ENCODE measurements around the gene KCNH6. TPM values are rescaled to one million over a fixed set of nuclear protein-coding genes. Genes with fewer than 3 reads are reported as not detected.

The KCNH6 gene
- total RNA-seq, 2 experiments from 2014 or later, result not detected

- ChIA-PET POLR2A (no interaction called here), CTCF (no interaction called here)
- Mint-ChIP-seq H3K27me3 (no peaks in the 10 kb centered on the region), H3K4me1 (ENCODE audit: low read depth) (no peaks in the 10 kb centered on the region), H3K27ac (no peak overlapping the region), H3K9me3 (no peaks in the 10 kb centered on the region), H3K36me3 (no peaks in the 10 kb centered on the region), H3K4me3 (no peak overlapping the region)
- intact Hi-C loops (cut with micrococcal nuclease), result no loop called here
- no peak for DNase-seq
Measured at GRCh38 chr17:63531022-63531965, 8.1 kb downstream of the KCNH6 start.

- no peak for DNase-seq
- Mint-ChIP-seq H3K9me3 (no peaks in the 10 kb centered on the region), H3K4me3 (no peak overlapping the region), H3K36me3 (no peaks in the 10 kb centered on the region), H3K27me3 (peaks cover 14% of the 10 kb centered on the region), H3K27ac (no peak overlapping the region), H3K4me1 (ENCODE audit: low read depth) (peaks cover 3% of the 10 kb centered on the region)
- POLR2A ChIA-PET, result no interaction called here
- CTCF ChIA-PET, result no interaction called here
- intact Hi-C loops (cut with micrococcal nuclease), result no loop called here
Measured at GRCh38 chr17:63533433-63534077, 10.4 kb downstream of the KCNH6 start.

- intact Hi-C loops (cut with micrococcal nuclease), result no loop called here
- Mint-ChIP-seq H3K4me1 (ENCODE audit: low read depth) (peaks cover 3% of the 10 kb centered on the region), H3K27ac (no peak overlapping the region), H3K9me3 (no peaks in the 10 kb centered on the region), H3K36me3 (no peaks in the 10 kb centered on the region), H3K27me3 (peaks cover 20% of the 10 kb centered on the region), H3K4me3 (no peak overlapping the region)
- POLR2A ChIA-PET, result no interaction called here
- DNase-seq, result no peak
- CTCF ChIA-PET, result no interaction called here
Measured at GRCh38 chr17:63534078-63534570, 11.0 kb downstream of the KCNH6 start.

GRCh38 chr17:63534816-63535455, 11.8 kb downstream of the KCNH6 start:
- Mint-ChIP-seq H3K27me3 (peaks cover 28% of the 10 kb centered on the region), H3K4me1 (ENCODE audit: low read depth) (peaks cover 3% of the 10 kb centered on the region), H3K4me3 (no peak overlapping the region), H3K9me3 (no peaks in the 10 kb centered on the region), H3K36me3 (no peaks in the 10 kb centered on the region), H3K27ac (no peak overlapping the region)
- ChIA-PET CTCF (no interaction called here), POLR2A (no interaction called here)
- DNase-seq, result no peak
- intact Hi-C loops (cut with micrococcal nuclease), result no loop called here

- ChIA-PET CTCF (no interaction called here), POLR2A (no interaction called here)
- no peak overlapping the region for H3K4me3 Mint-ChIP-seq
- no peaks in the 10 kb centered on the region for H3K36me3 Mint-ChIP-seq
- no peaks in the 10 kb centered on the region for H3K9me3 Mint-ChIP-seq
- H3K27me3 Mint-ChIP-seq, result peaks cover 29% of the 10 kb centered on the region
- peaks cover 3% of the 10 kb centered on the region for H3K4me1 Mint-ChIP-seq (ENCODE audit: low read depth)
- H3K27ac Mint-ChIP-seq, result no peak overlapping the region
- intact Hi-C loops (cut with micrococcal nuclease), result no loop called here
- DNase-seq, result no peak
Measured at GRCh38 chr17:63535640-63536039, 12.5 kb downstream of the KCNH6 start.

GRCh38 chr17:63537001-63537400, 13.8 kb downstream of the KCNH6 start:
- Mint-ChIP-seq H3K27me3 (peaks cover 32% of the 10 kb centered on the region), H3K36me3 (no peaks in the 10 kb centered on the region), H3K27ac (no peak overlapping the region), H3K4me3 (no peak overlapping the region), H3K4me1 (ENCODE audit: low read depth) (peaks cover 3% of the 10 kb centered on the region), H3K9me3 (no peaks in the 10 kb centered on the region)
- intact Hi-C loops (cut with micrococcal nuclease), result no loop called here
- POLR2A ChIA-PET, result no interaction called here
- no peak for DNase-seq
- CTCF ChIA-PET, result interaction anchor here (0.7 to 0.9 kb wide), 2 partner anchors 59 to 254 kb away, joined by 3 read pairs; no protein-coding TSS in a partner anchor

GRCh38 chr17:63537991-63538692, 15.0 kb downstream of the KCNH6 start:
- CTCF ChIA-PET, result interaction anchor here (0.6 kb wide), 1 partner anchor 132 kb away, joined by 3 read pairs; no protein-coding TSS in a partner anchor
- H3K4me1 Mint-ChIP-seq (ENCODE audit: low read depth), result peaks cover 3% of the 10 kb centered on the region
- peaks cover 32% of the 10 kb centered on the region for H3K27me3 Mint-ChIP-seq
- peak; percentile 18 for DNase-seq
- H3K27ac Mint-ChIP-seq, result no peak overlapping the region
- no peak overlapping the region for H3K4me3 Mint-ChIP-seq
- intact Hi-C loops (cut with micrococcal nuclease), result no loop called here
- no peaks in the 10 kb centered on the region for H3K36me3 Mint-ChIP-seq
- H3K9me3 Mint-ChIP-seq, result no peaks in the 10 kb centered on the region
- POLR2A ChIA-PET, result no interaction called here

GRCh38 chr17:63538693-63539595, 15.8 kb downstream of the KCNH6 start:
- POLR2A ChIA-PET, result no interaction called here
- H3K27me3 Mint-ChIP-seq, result peaks cover 32% of the 10 kb centered on the region
- CTCF ChIA-PET, result no interaction called here

GRCh38 chr17:63540590-63540989, 17.4 kb downstream of the KCNH6 start:
- H3K9me3 Mint-ChIP-seq, result no peaks in the 10 kb centered on the region
- no peak overlapping the region for H3K4me3 Mint-ChIP-seq
- ChIA-PET CTCF (no interaction called here), POLR2A (interaction anchor here (0.6 kb wide), 1 partner anchor 142 kb away, joined by 5 read pairs; no protein-coding TSS in a partner anchor)
- peaks cover 32% of the 10 kb centered on the region for H3K27me3 Mint-ChIP-seq
- H3K4me1 Mint-ChIP-seq (ENCODE audit: low read depth), result peaks cover 3% of the 10 kb centered on the region
- H3K36me3 Mint-ChIP-seq, result no peaks in the 10 kb centered on the region
- intact Hi-C loops (cut with micrococcal nuclease), result no loop called here
- DNase-seq, result no peak
- no peak overlapping the region for H3K27ac Mint-ChIP-seq

More at GRCh38 chr17:63538693-63539595, 15.8 kb downstream of the KCNH6 start:
- H3K27ac Mint-ChIP-seq, result no peak overlapping the region
- H3K4me1 Mint-ChIP-seq (ENCODE audit: low read depth), result peaks cover 3% of the 10 kb centered on the region
- intact Hi-C loops (cut with micrococcal nuclease), result no loop called here
- no peaks in the 10 kb centered on the region for H3K9me3 Mint-ChIP-seq
- no peak for DNase-seq
- H3K4me3 Mint-ChIP-seq, result no peak overlapping the region
- no peaks in the 10 kb centered on the region for H3K36me3 Mint-ChIP-seq

GRCh38 chr17:63542218-63542545, 19.0 kb downstream of the KCNH6 start:
- no peaks in the 10 kb centered on the region for H3K36me3 Mint-ChIP-seq
- peaks cover 29% of the 10 kb centered on the region for H3K27me3 Mint-ChIP-seq
- H3K27ac Mint-ChIP-seq, result no peak overlapping the region
- no peak for DNase-seq
- CTCF ChIA-PET, result no interaction called here
- intact Hi-C loops (cut with micrococcal nuclease), result no loop called here
- POLR2A ChIA-PET, result no interaction called here
- no peaks in the 10 kb centered on the region for H3K9me3 Mint-ChIP-seq
- H3K4me3 Mint-ChIP-seq, result no peak overlapping the region
- H3K4me1 Mint-ChIP-seq (ENCODE audit: low read depth), result peaks cover 3% of the 10 kb centered on the region

Data from activated CD4-positive, alpha-beta memory T cell treated with anti-CD3 and anti-CD28 coated beads for 36 hours (primary cell).